HEK293 (cell line): ENCODE measurements around the gene INSYN2B.

Source experiments
- CTCF ChIA-PET: fragments of 350-600 bp; formaldehyde crosslinking; extraction: SDS; loops from one replicate; lab custom pipeline; 2021; ENCODE audit warnings: antibody characterized with exemption; lab: Yijun Ruan, JAX
- POLR2A ChIA-PET: fragments of 300-600 bp; formaldehyde crosslinking; extraction: SDS; loops from one replicate; lab custom pipeline; 2020; ENCODE audit warnings: antibody characterized with exemption, inconsistent platforms; lab: Yijun Ruan, JAX
- H3K27ac ChIP-seq: fragments of 200-500 bp; sonication (Bioruptor generic); 2 replicates; pipeline ENCODE4 v1.5.1; 2014; ENCODE audit warnings: low read depth, low read length, control low read depth, inconsistent platforms; ENCODE audit errors: extremely low read depth
- H3K36me3 ChIP-seq, 2 experiments: fragments of 200-500 bp in 1 of 2; sonication (Bioruptor generic) in 1 of 2; 1 replicate in 1 of 2; 2 replicates in 1 of 2; pipeline ENCODE4 v1.5.1; 2014 to 2017; ENCODE audit warnings: inconsistent platforms in 2 of 2, low read length in 2 of 2; ENCODE audit not compliant: control insufficient read depth in 2 of 2, insufficient read depth in 1 of 2
- H3K4me1 ChIP-seq: fragments of 200-500 bp; sonication (Bioruptor generic); 2 replicates; pipeline ENCODE4 v1.5.1; 2014; ENCODE audit warnings: mild to moderate bottlenecking, low read length, inconsistent platforms; ENCODE audit not compliant: control insufficient read depth, insufficient read depth
- H3K4me3 ChIP-seq: 2 replicates; pipeline ENCODE4 v1.5.1; 2011; ENCODE audit warnings: low read depth, mild to moderate bottlenecking, control low read depth, low read length, moderate library complexity
- H3K9me3 ChIP-seq: fragments of 200-500 bp; sonication (Bioruptor generic); 2 replicates; pipeline ENCODE4 v1.5.1; 2014; ENCODE audit warnings: low read depth, low read length, inconsistent platforms; ENCODE audit not compliant: control insufficient read depth, insufficient read depth
- HOXA7 ChIP-seq: sonication (generic); formaldehyde crosslinking; IDR thresholded peaks from 2 replicates; pipeline ENCODE4 v1.8.1; 2022; ENCODE audit warnings: missing genetic modification reagents, borderline replicate concordance
- PRDM1 ChIP-seq: fragments of 450-650 bp; formaldehyde crosslinking; IDR thresholded peaks from 2 replicates; pipeline ENCODE4; 2016; ENCODE audit warnings: missing biosample characterization, missing genetic modification characterization
- ZBTB44 ChIP-seq: fragments of 450-650 bp; IDR thresholded peaks from 2 replicates; pipeline ENCODE4 v1.5.1; 2018; ENCODE audit warnings: missing biosample characterization, mild to moderate bottlenecking, missing genetic modification characterization
- ZBTB49 ChIP-seq: fragments of 450-650 bp; formaldehyde crosslinking; IDR thresholded peaks from 2 replicates; pipeline ENCODE4 v1.5.1; 2016; ENCODE audit warnings: missing biosample characterization, missing genetic modification characterization, low read depth
- ZFP3 ChIP-seq: fragments of 450-650 bp; formaldehyde crosslinking; IDR thresholded peaks from 2 replicates; pipeline ENCODE4 v1.5.1; 2016; ENCODE audit warnings: low read depth, missing biosample characterization, missing genetic modification characterization
- ZNF2 ChIP-seq: fragments of 450-650 bp; formaldehyde crosslinking; IDR thresholded peaks from 2 replicates; pipeline ENCODE4 v1.5.1; 2016; ENCODE audit warnings: missing biosample characterization, missing genetic modification characterization
- ZNF292 ChIP-seq: fragments of 450-650 bp; formaldehyde crosslinking; IDR thresholded peaks from 2 replicates; pipeline ENCODE4 v1.5.1; 2016; ENCODE audit warnings: low read depth, missing biosample characterization, missing genetic modification characterization, borderline replicate concordance
- ZNF426 ChIP-seq: fragments of 450-650 bp; formaldehyde crosslinking; IDR thresholded peaks from 2 replicates; pipeline ENCODE4 v1.5.1; 2017; ENCODE audit warnings: missing biosample characterization, missing genetic modification characterization, mild to moderate bottlenecking, inconsistent platforms, moderate library complexity
- ZNF488 ChIP-seq: fragments of 450-650 bp; formaldehyde crosslinking; IDR thresholded peaks from 2 replicates; pipeline ENCODE4 v1.5.1; 2016; ENCODE audit warnings: missing biosample characterization, missing genetic modification characterization
- ZNF555 ChIP-seq: fragments of 450-650 bp; formaldehyde crosslinking; conservative IDR thresholded peaks from 2 replicates; pipeline ENCODE4 v1.5.1; 2017; ENCODE audit warnings: missing biosample characterization, mild to moderate bottlenecking, missing genetic modification characterization, inconsistent platforms
- ZNF629 ChIP-seq: fragments of 450-650 bp; formaldehyde crosslinking; IDR thresholded peaks from 2 replicates; pipeline ENCODE4 v1.5.1; 2017; ENCODE audit warnings: missing biosample characterization, missing genetic modification characterization
- ZSCAN23 ChIP-seq: fragments of 450-650 bp; formaldehyde crosslinking; IDR thresholded peaks from 2 replicates; pipeline ENCODE4 v1.5.1; 2016; ENCODE audit warnings: missing biosample characterization, missing genetic modification characterization
- TF ChIP-seq, protein P1 (sequence below): fragments of 450-650 bp; formaldehyde crosslinking; IDR thresholded peaks from 2 replicates; pipeline ENCODE4 v1.5.1; 2016; ENCODE audit warnings: missing biosample characterization, missing genetic modification characterization
- TF ChIP-seq, protein P2 (sequence below): fragments of 450-650 bp; formaldehyde crosslinking; IDR thresholded peaks from 2 replicates; pipeline ENCODE4 v1.5.1; 2017; ENCODE audit warnings: missing biosample characterization, missing genetic modification characterization
- TF ChIP-seq, protein P3 (sequence below): fragments of 450-650 bp; formaldehyde crosslinking; IDR thresholded peaks from 2 replicates; pipeline ENCODE4 v1.5.1; 2016; ENCODE audit warnings: missing biosample characterization, missing genetic modification characterization, low read depth
- TF ChIP-seq, protein P4 (sequence below): fragments of 450-650 bp; formaldehyde crosslinking; IDR thresholded peaks from 2 replicates; pipeline ENCODE4 v1.5.1; 2016; ENCODE audit warnings: missing biosample characterization, missing genetic modification characterization

Gene INSYN2B

DNA sequence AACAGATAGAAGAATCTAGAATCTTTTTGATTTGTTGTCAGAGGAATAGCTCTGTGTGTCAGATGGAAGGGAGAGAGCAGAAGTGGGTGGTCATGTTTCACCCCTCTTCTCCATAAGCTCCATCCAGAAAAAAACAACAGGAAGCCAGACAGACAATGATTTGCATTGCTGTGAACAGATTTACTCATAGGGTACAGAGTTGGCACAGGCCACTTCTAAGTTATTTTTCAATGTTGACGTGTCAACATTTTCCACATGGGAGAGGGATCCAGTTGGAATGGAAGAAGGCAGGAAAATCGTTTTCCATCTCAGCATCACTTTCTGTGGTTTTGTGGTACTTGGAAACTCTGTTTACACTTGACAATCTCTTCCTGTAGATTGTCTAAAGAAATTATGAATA is 86.7 kb downstream of the INSYN2B start (continued):
- TF ChIP-seq ZNF488 (tag by site-specific recombination) = no peak

GRCh38 chr5:169893010-169893409 is 87.3 kb downstream of the INSYN2B start:
- POLR2A ChIA-PET = no interaction called here
- TF ChIP-seq PRDM1 (tag by site-specific recombination) = no peak
- TF ChIP-seq, all 188 proteins: peak for 0
- H3K4me3 ChIP-seq = no peak overlapping the region
- H3K27ac ChIP-seq = no peak overlapping the region
- no peaks in the 10 kb centered on the region for H3K9me3 ChIP-seq
- CTCF ChIA-PET = interaction anchor here (1.9 kb wide), 1 partner anchor 87 kb away, joined by 4 read pairs; the partner anchor contains the start of gene INSYN2B
- H3K4me1 ChIP-seq = no peaks in the 10 kb centered on the region
- H3K36me3 ChIP-seq = no peaks in the 10 kb centered on the region

- POLR2A ChIA-PET = no interaction called here
- no peak for TF ChIP-seq ZBTB44 (tag by site-specific recombination)
- TF ChIP-seq ZNF629 (tag by site-specific recombination) = no peak
- TF ChIP-seq ZNF2 (tag by site-specific recombination) = no peak
- TF ChIP-seq, protein P1, sequence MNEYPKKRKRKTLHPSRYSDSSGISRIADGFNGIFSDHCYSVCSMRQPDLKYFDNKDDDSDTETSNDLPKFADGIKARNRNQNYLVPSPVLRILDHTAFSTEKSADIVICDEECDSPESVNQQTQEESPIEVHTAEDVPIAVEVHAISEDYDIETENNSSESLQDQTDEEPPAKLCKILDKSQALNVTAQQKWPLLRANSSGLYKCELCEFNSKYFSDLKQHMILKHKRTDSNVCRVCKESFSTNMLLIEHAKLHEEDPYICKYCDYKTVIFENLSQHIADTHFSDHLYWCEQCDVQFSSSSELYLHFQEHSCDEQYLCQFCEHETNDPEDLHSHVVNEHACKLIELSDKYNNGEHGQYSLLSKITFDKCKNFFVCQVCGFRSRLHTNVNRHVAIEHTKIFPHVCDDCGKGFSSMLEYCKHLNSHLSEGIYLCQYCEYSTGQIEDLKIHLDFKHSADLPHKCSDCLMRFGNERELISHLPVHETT = no peak
- no peak for TF ChIP-seq ZNF555
- TF ChIP-seq, protein P2, sequence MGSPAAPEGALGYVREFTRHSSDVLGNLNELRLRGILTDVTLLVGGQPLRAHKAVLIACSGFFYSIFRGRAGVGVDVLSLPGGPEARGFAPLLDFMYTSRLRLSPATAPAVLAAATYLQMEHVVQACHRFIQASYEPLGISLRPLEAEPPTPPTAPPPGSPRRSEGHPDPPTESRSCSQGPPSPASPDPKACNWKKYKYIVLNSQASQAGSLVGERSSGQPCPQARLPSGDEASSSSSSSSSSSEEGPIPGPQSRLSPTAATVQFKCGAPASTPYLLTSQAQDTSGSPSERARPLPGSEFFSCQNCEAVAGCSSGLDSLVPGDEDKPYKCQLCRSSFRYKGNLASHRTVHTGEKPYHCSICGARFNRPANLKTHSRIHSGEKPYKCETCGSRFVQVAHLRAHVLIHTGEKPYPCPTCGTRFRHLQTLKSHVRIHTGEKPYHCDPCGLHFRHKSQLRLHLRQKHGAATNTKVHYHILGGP (tag by site-specific recombination) = no peak
- no peak for TF ChIP-seq ZNF426 (tag by site-specific recombination)
- no peak for TF ChIP-seq ZSCAN23 (tag by site-specific recombination)
- TF ChIP-seq ZFP3 (tag by site-specific recombination) = no peak
- no peak overlapping the region for H3K4me3 ChIP-seq
- no peaks in the 10 kb centered on the region for H3K36me3 ChIP-seq
- H3K9me3 ChIP-seq = no peaks in the 10 kb centered on the region
- no peaks in the 10 kb centered on the region for H3K4me1 ChIP-seq
- CTCF ChIA-PET = no interaction called here
- no peak overlapping the region for H3K27ac ChIP-seq
These were observed 90.7 kb downstream of the INSYN2B start for GRCh38 chr5:169889572-169889971.

DNA sequence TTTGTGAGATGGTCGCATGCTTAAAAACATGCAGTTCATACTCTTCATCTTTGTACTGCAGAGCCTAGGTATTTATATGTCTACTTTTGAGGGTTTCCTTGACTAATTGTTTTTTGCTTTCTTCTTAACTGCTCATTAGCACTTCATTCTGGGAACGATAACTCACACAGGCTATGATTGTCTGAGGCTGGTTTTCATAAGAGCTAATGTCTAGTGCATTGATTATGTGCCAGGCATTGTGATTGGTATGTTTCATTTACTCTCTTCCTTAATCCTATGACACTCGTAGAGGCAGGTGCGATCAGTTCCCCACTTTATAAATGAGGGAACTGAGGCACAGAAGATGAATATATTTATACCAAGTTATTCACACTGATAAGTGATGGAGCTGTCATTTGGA is 93.6 kb downstream of the INSYN2B start:
- POLR2A ChIA-PET = no interaction called here
- Histone ChIP-seq H3K36me3 (no peaks in the 10 kb centered on the region), H3K4me3 (no peak overlapping the region), H3K9me3 (no peaks in the 10 kb centered on the region), H3K27ac (no peak overlapping the region), H3K4me1 (no peaks in the 10 kb centered on the region)
- CTCF ChIA-PET = interaction anchor here (0.9 to 1.6 kb wide), 2 partner anchors 18 to 94 kb away, joined by 3 to 6 read pairs; partner anchors contain the start of gene INSYN2B
- TF ChIP-seq, protein P3, sequence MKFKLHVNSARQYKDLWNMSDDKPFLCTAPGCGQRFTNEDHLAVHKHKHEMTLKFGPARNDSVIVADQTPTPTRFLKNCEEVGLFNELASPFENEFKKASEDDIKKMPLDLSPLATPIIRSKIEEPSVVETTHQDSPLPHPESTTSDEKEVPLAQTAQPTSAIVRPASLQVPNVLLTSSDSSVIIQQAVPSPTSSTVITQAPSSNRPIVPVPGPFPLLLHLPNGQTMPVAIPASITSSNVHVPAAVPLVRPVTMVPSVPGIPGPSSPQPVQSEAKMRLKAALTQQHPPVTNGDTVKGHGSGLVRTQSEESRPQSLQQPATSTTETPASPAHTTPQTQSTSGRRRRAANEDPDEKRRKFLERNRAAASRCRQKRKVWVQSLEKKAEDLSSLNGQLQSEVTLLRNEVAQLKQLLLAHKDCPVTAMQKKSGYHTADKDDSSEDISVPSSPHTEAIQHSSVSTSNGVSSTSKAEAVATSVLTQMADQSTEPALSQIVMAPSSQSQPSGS = no peak
- TF ChIP-seq, protein P4, sequence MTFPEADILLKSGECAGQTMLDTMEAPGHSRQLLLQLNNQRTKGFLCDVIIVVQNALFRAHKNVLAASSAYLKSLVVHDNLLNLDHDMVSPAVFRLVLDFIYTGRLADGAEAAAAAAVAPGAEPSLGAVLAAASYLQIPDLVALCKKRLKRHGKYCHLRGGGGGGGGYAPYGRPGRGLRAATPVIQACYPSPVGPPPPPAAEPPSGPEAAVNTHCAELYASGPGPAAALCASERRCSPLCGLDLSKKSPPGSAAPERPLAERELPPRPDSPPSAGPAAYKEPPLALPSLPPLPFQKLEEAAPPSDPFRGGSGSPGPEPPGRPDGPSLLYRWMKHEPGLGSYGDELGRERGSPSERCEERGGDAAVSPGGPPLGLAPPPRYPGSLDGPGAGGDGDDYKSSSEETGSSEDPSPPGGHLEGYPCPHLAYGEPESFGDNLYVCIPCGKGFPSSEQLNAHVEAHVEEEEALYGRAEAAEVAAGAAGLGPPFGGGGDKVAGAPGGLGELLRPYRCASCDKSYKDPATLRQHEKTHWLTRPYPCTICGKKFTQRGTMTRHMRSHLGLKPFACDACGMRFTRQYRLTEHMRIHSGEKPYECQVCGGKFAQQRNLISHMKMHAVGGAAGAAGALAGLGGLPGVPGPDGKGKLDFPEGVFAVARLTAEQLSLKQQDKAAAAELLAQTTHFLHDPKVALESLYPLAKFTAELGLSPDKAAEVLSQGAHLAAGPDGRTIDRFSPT (tag by site-specific recombination) = no peak
- TF ChIP-seq ZNF292 (tag by site-specific recombination) (no peak), ZBTB49 (tag by site-specific recombination) (no peak), HOXA7 (CRISPR knock-in tag) (no peak)
